T-helper 22 cell (primary cell): Measurements from ENCODE around the gene DGLUCY.
A peak's percentile ranks its signal among the peaks of the same experiment; 100 is the strongest.
"Not testable (repeated sequence)": the region's sequence is repeated elsewhere in the genome, so short reads cannot be mapped to it uniquely, and the experiment has no call there.

ENCODE experiments used
- DNase-seq: peaks from one replicate; pipeline ENCODE4 v3.0.0-alpha.2; 2020; ENCODE audit warnings: low read depth

Gene DGLUCY

GRCh38 chr14:91169951-91170350 is 56.1 kb downstream of the DGLUCY start:
- no peak for DNase-seq

DNA sequence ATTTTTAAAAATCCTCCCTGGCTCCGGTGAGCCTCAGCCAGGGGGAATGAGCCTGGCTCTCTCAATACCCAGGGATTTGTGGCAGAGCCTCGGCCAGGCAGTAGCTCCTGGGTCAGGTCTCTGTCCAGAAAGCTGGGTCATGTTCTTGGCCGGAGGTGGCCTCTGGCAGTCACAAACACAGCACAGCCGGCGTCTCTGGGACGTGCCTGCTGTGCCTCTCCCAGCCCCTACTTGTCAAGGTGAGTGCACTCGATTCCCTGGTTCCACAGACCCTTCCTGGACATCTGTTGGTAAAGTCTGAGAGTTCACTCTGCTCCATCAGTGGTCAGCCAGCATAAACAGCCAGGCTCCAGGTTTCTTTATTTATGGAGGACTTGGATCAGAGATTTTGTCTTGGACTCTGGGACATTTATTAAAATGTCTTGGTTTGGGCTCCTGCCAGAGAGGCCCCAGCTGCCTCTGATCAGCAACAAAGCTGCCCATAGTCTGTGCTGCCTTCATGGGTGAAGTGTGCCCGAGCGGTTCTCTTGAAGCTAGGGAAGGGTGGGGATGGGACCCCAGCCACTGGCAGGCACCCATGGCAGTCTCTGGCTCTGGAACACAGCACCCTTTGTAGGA is 56.7 kb downstream of the DGLUCY start:
- no peak for DNase-seq

GRCh38 chr14:91171291-91171690 is 57.4 kb downstream of the DGLUCY start:
- no peak for DNase-seq

DNA sequence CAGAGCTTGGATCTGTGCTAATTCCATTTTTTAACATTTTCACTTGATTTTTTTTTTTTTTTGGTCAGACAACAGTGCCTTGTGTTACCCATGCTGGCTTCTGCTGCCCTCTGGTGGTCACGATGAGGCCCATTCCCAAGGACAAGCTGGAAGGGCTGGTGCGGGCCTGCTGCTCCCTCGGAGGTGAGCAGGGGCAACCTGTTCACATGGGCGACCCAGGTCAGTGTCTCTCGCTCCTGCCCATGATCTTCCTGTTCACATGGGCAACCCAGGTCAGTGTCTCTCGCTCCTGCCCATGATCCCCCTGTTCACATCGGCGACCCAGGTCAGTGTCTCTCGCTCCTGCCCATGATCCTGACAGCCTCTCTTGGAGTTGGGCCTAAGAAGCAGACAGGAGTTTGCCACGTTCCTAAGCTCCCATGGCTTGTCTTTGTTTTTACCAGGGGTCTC is 59.4 kb downstream of the DGLUCY start:
- DNase-seq: peak; percentile 47

DNA sequence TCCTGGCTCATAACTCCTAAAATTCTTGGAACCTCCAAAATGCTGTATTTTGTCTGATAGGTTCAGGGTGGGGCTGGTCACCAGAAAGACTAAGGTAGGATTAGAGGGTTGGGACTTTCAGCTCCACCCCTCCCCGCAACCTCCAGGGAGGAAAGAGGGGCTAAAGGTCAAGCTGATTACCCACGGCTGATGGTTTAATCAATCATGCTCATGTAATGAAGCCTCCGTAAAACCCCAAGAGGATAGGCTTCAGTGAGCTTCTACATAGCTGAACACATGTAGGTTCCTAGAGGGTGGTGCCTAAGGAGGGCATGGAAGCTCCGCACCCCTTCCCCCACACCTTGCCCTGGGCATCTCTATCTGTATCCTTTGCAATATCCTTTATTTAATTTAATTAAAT is 60.0 kb downstream of the DGLUCY start:
- DNase-seq: no peak

DNA sequence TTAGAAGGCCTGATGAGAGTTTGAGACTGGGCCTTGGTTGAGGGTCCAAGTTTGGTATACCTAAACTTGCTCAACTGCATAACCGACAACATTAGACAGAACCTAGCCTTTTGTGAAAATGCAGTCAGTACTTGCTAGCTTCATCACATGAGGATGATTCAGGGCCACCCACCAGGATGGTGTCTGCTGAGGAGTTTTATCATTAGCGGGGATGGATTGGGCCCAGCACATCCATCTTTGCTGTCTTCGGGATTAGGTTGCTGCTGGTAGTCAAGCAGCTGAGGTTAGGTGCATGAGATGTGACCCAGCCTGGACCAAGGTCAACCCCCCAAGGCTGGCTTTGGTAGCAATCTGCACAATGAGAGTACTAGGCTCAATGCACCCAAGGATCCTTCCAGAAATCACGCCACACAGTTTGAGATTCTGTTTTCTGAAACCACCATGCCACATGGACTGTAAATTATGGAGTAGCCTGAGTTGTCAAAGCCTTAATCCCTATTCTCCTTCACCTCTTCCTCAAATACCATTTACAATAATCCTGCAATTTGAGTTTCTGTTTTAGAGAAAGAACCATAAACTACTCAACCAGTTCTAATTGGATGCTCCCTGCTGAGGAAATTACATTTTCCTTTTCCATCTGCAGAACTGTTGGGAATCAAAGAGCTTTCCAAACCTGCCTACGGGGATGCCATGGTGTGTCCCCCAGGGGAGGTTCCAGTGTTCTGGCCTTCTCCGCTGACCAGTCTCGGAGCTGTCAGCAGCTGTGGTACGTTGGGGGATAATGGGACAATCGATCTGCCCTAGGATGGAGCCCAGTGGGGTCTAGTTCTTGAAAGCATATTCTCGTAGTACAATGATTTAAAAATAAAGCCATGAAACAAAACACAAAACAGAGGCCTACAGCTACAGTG is 61.7 kb downstream of the DGLUCY start:
- no peak for DNase-seq

GRCh38 chr14:91177073-91178034 is 63.5 kb downstream of the DGLUCY start:
- DNase-seq: peak; percentile 33

DNA sequence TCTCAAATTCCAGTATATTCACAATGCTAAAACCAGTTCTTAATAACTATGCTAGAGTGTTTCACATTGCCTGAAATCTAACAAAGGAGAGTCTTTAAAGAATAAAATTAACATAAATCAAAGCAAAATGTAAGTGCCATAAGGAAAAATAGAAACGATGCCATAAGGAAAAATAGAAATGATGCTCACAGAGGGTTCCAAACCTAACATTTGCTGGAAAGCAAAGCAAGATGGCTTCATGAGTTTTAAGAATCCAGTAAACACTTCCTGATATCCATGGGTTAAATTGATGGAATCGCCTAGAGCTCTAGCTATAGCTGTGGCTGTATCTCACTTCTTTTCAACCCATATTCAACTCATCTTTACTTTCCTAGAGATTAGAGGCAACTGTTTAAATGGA is 66.7 kb downstream of the DGLUCY start:
- no peak for DNase-seq

GRCh38 chr14:91182753-91183152 is 68.9 kb downstream of the DGLUCY start:
- not testable (repeated sequence) for DNase-seq

DNA sequence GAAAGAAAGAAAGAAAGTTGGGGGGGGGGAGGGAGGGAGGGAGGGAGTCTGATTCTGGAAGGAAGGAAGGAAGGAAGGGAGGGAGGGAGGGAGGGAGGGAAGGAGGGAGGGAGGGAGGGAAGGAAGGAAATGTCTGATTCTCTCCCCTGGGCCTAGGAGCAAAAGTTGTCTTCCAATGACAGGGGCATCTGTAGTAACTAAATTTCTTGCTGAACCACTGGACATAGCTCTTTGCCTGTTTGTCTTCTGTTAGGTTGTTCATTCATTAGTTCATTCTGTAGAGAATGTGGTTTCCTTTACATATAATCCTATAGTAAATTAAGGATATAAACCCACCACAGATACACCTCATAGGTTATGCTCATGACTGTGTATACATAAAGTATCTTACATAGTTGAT is 70.7 kb downstream of the DGLUCY start:
- DNase-seq: no peak

DNA sequence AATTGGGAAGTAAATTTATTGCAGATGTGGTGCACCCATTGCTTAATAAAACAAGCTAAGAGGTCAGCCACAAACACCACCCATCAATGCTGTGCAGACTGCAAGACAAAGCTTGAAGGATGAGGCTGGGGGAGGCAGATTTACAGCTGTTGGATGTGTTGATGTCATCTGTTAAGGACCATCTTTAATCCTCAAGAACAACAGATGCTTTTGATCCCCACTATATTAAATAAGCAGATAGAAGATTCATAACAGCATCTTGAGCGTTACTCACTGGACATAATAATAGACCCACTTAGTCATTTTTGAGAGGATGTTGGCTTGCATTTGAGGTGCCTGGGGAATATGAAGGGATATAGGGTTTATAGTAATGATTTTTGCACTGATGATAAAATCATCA is 71.8 kb downstream of the DGLUCY start:
- DNase-seq: no peak

GRCh38 chr14:91186515-91187066 is 72.7 kb downstream of the DGLUCY start:
- DNase-seq: no peak

DNA sequence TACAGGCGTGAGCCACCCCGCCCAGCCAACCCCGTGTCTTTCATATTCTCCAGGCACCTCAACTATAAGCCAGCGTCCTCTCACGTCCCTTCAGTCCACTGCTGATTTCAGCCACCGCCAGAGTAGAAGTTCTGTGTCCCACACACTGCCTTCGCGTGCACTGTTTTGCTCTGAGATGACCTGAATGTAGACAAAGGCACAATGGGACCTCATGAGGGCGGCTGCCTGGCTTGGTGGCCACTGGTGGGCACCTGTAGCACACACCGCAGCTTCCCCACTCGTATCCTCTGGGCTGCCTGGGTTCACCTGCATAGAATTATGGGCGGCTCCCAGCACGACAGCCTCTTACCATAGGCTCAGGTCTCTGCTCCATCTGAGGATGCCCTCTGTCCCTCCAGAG is 73.4 kb downstream of the DGLUCY start:
- DNase-seq: no peak

- no peak for DNase-seq
These were observed 77.0 kb downstream of the DGLUCY start for GRCh38 chr14:91190853-91191252.

GRCh38 chr14:91193069-91193468 is 79.2 kb downstream of the DGLUCY start:
- no peak for DNase-seq

DNA sequence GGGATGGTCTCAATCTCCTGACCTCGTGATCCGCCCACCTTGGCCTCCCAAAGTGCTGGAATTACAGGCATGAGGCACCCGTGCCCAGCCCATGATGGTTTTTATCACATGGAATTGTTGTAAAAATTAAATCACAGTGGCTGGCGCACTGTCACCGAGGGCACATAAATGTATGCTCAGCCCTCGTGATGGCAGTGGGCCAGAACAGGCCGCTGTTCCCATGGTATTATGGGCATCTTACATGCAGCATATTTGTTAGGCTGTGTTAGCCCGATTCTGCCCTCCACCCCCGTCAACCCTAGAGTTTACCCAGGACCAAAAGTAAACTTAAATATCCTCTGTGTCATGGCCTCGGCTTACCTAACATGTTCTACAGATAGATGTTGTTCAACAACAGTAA is 82.0 kb downstream of the DGLUCY start:
- no peak for DNase-seq

DNA sequence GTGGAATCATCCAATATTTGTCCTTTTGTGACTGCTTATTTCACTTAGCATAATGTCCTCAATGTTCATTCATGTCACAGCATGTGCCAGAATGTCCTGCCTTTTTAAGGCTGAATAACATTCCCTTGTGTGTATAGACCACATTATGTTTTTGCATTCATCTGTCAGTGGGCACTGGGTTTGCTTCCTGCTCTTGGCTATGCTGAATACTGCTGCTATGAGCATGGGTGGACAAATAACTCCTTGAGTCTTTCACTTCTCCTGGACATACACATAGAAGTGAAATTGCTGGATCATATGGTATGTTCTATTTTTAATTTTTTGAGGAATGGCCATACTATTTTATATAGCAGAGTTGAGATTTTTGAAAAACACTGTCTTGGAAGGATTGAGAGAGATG is 83.8 kb downstream of the DGLUCY start:
- DNase-seq: no peak

DNA sequence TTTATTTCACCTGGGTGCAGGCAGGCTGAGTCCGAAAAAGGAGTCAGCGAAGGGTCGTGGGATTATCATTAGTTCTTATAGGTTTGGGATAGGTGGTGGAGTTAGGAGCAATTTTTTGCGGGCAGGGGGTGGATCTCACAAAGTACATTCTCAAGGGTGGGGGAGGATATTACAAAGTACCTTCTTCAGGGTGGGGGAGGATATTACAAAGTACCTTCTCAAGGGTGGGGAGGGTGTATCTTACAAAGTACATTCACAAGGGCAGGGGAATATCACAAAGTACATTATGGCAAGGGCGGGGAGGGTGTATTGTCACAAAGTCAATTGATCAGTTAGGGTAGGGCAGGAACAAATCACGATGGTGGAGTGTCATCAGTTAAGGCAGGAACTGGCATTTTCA is 86.9 kb downstream of the DGLUCY start:
- not testable (repeated sequence) for DNase-seq

DNA sequence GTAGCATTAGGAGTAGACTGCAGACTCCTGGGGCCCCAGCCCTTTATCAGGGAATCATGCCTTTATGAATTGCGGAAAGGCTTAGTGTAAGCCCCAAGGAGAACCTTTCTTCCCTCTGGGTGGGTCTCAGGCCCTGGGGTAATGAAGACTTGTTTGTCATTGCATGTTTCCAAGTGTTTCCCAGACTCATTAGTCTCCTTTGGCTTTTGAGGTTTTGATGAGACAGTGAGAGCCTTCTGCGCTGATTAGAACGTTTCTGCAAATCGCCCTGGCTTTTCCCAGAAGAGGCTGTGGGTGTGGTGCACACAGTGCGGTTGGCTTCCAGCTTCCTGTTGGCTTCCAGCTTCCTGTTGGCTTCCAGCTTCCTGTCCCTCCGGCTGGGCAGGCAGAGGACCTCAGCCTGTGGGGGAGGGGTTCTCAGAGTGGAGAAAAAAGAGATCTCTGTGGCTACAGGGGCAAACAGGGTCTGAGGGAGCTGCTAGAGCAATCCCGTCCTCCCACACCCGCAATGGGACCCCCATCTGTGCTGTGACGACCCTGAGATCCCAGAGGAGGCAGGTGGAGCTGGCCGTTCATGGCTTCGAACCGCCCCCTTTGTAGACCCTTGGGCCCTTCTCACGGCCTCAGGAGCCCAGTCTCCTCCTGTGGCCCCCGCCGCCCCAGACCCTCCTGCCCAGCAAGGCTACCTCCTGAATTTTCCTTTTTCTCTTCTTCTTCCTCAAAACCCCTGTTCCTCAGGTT is 88.5 kb downstream of the DGLUCY start:
- no peak for DNase-seq

DNA sequence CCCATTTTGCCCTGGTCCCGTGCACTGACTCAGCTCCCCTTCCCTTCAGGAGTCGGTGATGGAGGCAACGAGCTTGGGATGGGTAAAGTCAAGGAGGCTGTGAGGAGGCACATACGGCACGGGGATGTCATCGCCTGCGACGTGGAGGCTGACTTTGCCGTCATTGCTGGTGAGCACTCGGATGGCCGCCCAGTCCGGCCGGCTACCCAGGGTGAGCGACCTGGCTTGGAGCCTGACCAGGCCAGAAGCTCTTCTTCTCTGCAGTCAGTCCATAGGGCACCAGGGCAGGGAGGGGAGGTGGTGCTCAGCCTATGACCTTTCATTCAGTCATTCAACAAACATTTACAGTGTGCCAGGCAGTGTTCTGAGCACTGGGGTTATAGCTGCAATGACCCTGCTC is 90.8 kb downstream of the DGLUCY start:
- no peak for DNase-seq

GRCh38 chr14:91205459-91205858 is 91.6 kb downstream of the DGLUCY start:
- DNase-seq: no peak
